Stimulated activated CD8-positive, alpha-beta memory T cell treated with anti-CD3 and anti-CD28 coated beads, Interleukin-2, amount 100 ng/mL, for 1 hour (primary cell): ENCODE data around the gene ABCB11.
"Not testable (repeated sequence)": the region's sequence is repeated elsewhere in the genome, so short reads cannot be mapped to it uniquely, and the experiment has no call there.

Experiments
- DNase-seq, 2 donors: peaks; one replicate each; pipeline ENCODE4 v3.0.0-alpha.2; 2020; ENCODE audit warnings: low read depth in 2 of 2

The ABCB11 gene

GRCh38 chr2:169042856-169043255 is 11.7 kb upstream of the ABCB11 start:
- DNase-seq: no peak

- no peak for DNase-seq
Observed at GRCh38 chr2:169041594-169041993, 10.5 kb upstream of the ABCB11 start.

GRCh38 chr2:169039702-169040101 is 8.6 kb upstream of the ABCB11 start:
- DNase-seq: no peak

- no peak for DNase-seq
Observed at GRCh38 chr2:169038338-169038757, 7.2 kb upstream of the ABCB11 start.

- DNase-seq: no peak
Observed at GRCh38 chr2:169036736-169037440, 5.8 kb upstream of the ABCB11 start.

- no peak for DNase-seq
Observed at GRCh38 chr2:169035887-169036286, 4.8 kb upstream of the ABCB11 start.

- DNase-seq: no peak
Observed at GRCh38 chr2:169034984-169035544, 3.9 kb upstream of the ABCB11 start.

- DNase-seq: no peak
Observed at GRCh38 chr2:169034256-169034655, 3.1 kb upstream of the ABCB11 start.

- DNase-seq: no peak
Observed at GRCh38 chr2:169029341-169029740, 1.8 kb downstream of the ABCB11 start.

- no peak for DNase-seq
Observed at GRCh38 chr2:169027234-169027633, 3.9 kb downstream of the ABCB11 start.

GRCh38 chr2:169026056-169026455 is 5.1 kb downstream of the ABCB11 start:
- no peak for DNase-seq

- no peak for DNase-seq
Observed at GRCh38 chr2:169023161-169023560, 8.0 kb downstream of the ABCB11 start.

- DNase-seq: no peak
Observed at GRCh38 chr2:169018390-169018789, 12.7 kb downstream of the ABCB11 start.

- DNase-seq: no peak
Observed at GRCh38 chr2:169015943-169016342, 15.2 kb downstream of the ABCB11 start.

- no peak for DNase-seq
Observed at GRCh38 chr2:169014780-169015179, 16.3 kb downstream of the ABCB11 start.

GRCh38 chr2:169013628-169014026 is 17.5 kb downstream of the ABCB11 start:
- DNase-seq: no peak

GRCh38 chr2:169012812-169013627 is 18.1 kb downstream of the ABCB11 start:
- DNase-seq: no peak

GRCh38 chr2:169012191-169012792 is 18.8 kb downstream of the ABCB11 start:
- not testable (repeated sequence) for DNase-seq

- DNase-seq: no peak
Observed at GRCh38 chr2:169011698-169012097, 19.4 kb downstream of the ABCB11 start.

- DNase-seq: no peak
Observed at GRCh38 chr2:169010633-169011460, 20.3 kb downstream of the ABCB11 start.

- no peak for DNase-seq
Observed at GRCh38 chr2:169009865-169010579, 21.1 kb downstream of the ABCB11 start.
